Neural cell (in vitro differentiated cells): ENCODE results near the gene PGP. TPM values are rescaled to one million over a fixed set of nuclear protein-coding genes. Genes with fewer than 3 reads are reported as not detected.

Experiments
- H2AFZ ChIP-seq: fragments of 200-600, 300-800 bp; sonication (generic), shearing (Covaris generic); 2 replicates; pipeline ENCODE4 v1.6.0; 2014; ENCODE audit warnings: low read depth, mild to moderate bottlenecking, antibody characterized with exemption, low read length, moderate library complexity
- H3F3A ChIP-seq: fragments of 200-600 bp; shearing (Covaris generic); 2 replicates; pipeline ENCODE4 v1.6.1; 2016; ENCODE audit warnings: mild to moderate bottlenecking, moderate library complexity, mixed read lengths, antibody characterized with exemption, low read length; ENCODE audit not compliant: insufficient read depth, poor library complexity, severe bottlenecking
- H3K27ac ChIP-seq: fragments of 200-600, 300-800 bp; sonication (generic), shearing (Covaris generic); 2 replicates; pipeline ENCODE4 v1.5.1; 2014; ENCODE audit warnings: mild to moderate bottlenecking, low read length, moderate library complexity
- H3K27me3 ChIP-seq: fragments of 300-800, 200-600 bp; sonication (generic), shearing (Covaris generic); 2 replicates; pipeline ENCODE4 v1.6.0; 2014; ENCODE audit warnings: mild to moderate bottlenecking, low read depth, low read length, moderate library complexity; ENCODE audit not compliant: insufficient read depth
- H3K36me3 ChIP-seq: fragments of 300-800, 200-600 bp; sonication (generic), shearing (Covaris generic); 2 replicates; pipeline ENCODE4 v1.5.1; 2014; ENCODE audit warnings: mild to moderate bottlenecking, antibody characterized with exemption, low read length, moderate library complexity; ENCODE audit not compliant: insufficient read depth
- H3K4me2 ChIP-seq: fragments of 300-800, 200-600 bp; sonication (generic), shearing (Covaris generic); 2 replicates; pipeline ENCODE4 v1.6.0; 2014; ENCODE audit warnings: mild to moderate bottlenecking, low read length
- H3K4me3 ChIP-seq: fragments of 300-800, 200-600 bp; sonication (generic), shearing (Covaris generic); 2 replicates; pipeline ENCODE4 v1.5.1; 2014; ENCODE audit warnings: mild to moderate bottlenecking, low read length, moderate library complexity
- H3K79me2 ChIP-seq: fragments of 200-600 bp; shearing (Covaris generic); replicated peaks from 2 replicates; pipeline ENCODE4 v1.6.0; 2014; ENCODE audit warnings: mild to moderate bottlenecking, low read length, moderate library complexity; ENCODE audit not compliant: insufficient read depth
- H3K9ac ChIP-seq: fragments of 300-800, 200-600 bp; sonication (generic), shearing (Covaris generic); 2 replicates; pipeline ENCODE4 v1.6.1; 2016; ENCODE audit warnings: mild to moderate bottlenecking, low read length, mixed read lengths
- H3K9me2 ChIP-seq: fragments of 200-600 bp; shearing (Covaris generic); 2 replicates; pipeline ENCODE4 v1.6.1; 2016; ENCODE audit warnings: mild to moderate bottlenecking, low read length, mixed read lengths; ENCODE audit not compliant: insufficient read depth
- H3K9me3 ChIP-seq: fragments of 200-600, 300-800 bp; sonication (generic), shearing (Covaris generic); 2 replicates; pipeline ENCODE4 v1.6.1; 2016; ENCODE audit warnings: mild to moderate bottlenecking, mixed run types, low read length, moderate library complexity, mixed read lengths
- H4K20me1 ChIP-seq: fragments of 200-600 bp; shearing (Covaris generic); 2 replicates; pipeline ENCODE4 v1.6.1; 2016; ENCODE audit warnings: mild to moderate bottlenecking, mixed run types; ENCODE audit not compliant: insufficient read depth
- EP300 ChIP-seq: fragments of 450-650 bp; conservative IDR thresholded peaks from 2 replicates; pipeline ENCODE4 v1.6.1; 2014; ENCODE audit warnings: antibody characterized with exemption, mild to moderate bottlenecking, moderate library complexity; ENCODE audit not compliant: poor library complexity, severe bottlenecking
- EZH2 ChIP-seq: fragments of 200-600, 300-800 bp; shearing (Covaris generic), sonication (generic); IDR thresholded peaks from 2 replicates; pipeline ENCODE4 v1.6.1; 2014; ENCODE audit warnings: antibody characterized with exemption, low read length, borderline replicate concordance, mild to moderate bottlenecking; ENCODE audit not compliant: insufficient read depth, poor library complexity, severe bottlenecking
- MXI1 ChIP-seq: fragments of 450-650 bp; conservative IDR thresholded peaks from 2 replicates; pipeline ENCODE4 v1.6.1; 2014; ENCODE audit warnings: antibody characterized with exemption, mild to moderate bottlenecking; ENCODE audit not compliant: poor library complexity, severe bottlenecking
- POLR2AphosphoS5 ChIP-seq: IDR thresholded peaks from 2 replicates; pipeline ENCODE4 v1.6.1; 2012
- RAD21 ChIP-seq: fragments of 450-650 bp; conservative IDR thresholded peaks from 2 replicates; pipeline ENCODE4 v1.6.1; 2014; ENCODE audit warnings: antibody characterized with exemption, mild to moderate bottlenecking, moderate library complexity
- REST ChIP-seq: IDR thresholded peaks from 2 replicates; pipeline ENCODE4 v1.6.1; 2012; ENCODE audit warnings: borderline replicate concordance
- SMC3 ChIP-seq: fragments of 450-650 bp; conservative IDR thresholded peaks from 2 replicates; pipeline ENCODE4 v1.6.1; 2014; ENCODE audit warnings: antibody characterized with exemption, mild to moderate bottlenecking, moderate library complexity; ENCODE audit not compliant: poor library complexity
- TAF1 ChIP-seq: IDR thresholded peaks from 2 replicates; pipeline ENCODE4 v1.6.1; 2012; ENCODE audit warnings: low read depth
- polyA plus RNA-seq: library from polyadenylated mRNA; depleted of rRNA; stranded (reverse); fragments of >200 nt; gene quantifications from 2 replicates; pipeline ENCODE4 v1.2.3, GENCODE V29; 2014
- TF ChIP-seq, protein P1 (sequence below): fragments of 450-650 bp; IDR thresholded peaks from 2 replicates; pipeline ENCODE4 v1.5.1; 2014; ENCODE audit warnings: antibody characterized with exemption, mild to moderate bottlenecking, moderate library complexity; ENCODE audit not compliant: poor library complexity, severe bottlenecking

PGP gene
- polyA plus RNA-seq, 1 donor from 2014 or later: 44.1 TPM

GRCh38 chr16:2230376-2230775 lies 15.7 kb upstream of the PGP start:
- Histone ChIP-seq H2AFZ (no peak overlapping the region), H3K36me3 (no peaks in the 10 kb centered on the region), H3K9me3 (no peaks in the 10 kb centered on the region)

DNA sequence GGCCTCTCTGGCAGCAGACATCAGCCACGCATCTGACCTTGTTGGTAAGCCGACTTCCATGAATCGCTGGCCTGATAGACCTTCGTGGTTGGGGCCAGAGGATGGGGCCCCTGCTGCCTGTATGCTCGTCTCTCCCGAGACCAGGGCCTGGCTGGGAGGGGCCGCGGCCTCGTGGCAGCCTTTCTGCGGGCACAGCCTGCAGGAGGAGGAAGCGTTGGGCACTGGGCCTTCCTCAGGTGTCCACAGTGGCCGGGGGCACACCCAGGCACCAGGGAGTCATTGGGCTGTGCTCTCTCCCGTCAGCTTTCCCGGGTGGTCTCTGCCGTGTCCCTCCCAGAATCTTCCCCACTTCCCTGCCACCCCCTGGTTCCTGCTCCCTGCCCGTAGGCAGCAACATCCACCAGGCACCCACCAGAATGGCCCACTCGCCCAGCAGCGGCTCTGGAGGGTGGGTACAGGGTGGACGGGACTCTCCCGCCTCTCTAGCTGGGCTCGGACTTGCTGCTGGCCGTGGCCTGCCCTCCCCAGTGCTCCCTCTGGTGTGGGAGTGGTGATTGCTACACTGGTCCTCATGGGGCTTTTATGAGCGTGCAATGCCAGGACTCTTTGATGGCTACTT lies 15.1 kb upstream of the PGP start:
- Histone ChIP-seq H3K4me3 (no peak overlapping the region), H3K9me3 (no peaks in the 10 kb centered on the region), H3K27me3 (no peaks in the 10 kb centered on the region), H4K20me1 (no peaks in the 10 kb centered on the region), H2AFZ (no peak overlapping the region), H3K79me2 (peaks cover 17% of the 10 kb centered on the region), H3K27ac (no peak overlapping the region), H3K36me3 (no peaks in the 10 kb centered on the region), H3K9ac (no peak overlapping the region), H3K4me2 (no peak overlapping the region), H3F3A (no peaks in the 10 kb centered on the region), H3K9me2 (no peaks in the 10 kb centered on the region)
- TF ChIP-seq, protein P1, sequence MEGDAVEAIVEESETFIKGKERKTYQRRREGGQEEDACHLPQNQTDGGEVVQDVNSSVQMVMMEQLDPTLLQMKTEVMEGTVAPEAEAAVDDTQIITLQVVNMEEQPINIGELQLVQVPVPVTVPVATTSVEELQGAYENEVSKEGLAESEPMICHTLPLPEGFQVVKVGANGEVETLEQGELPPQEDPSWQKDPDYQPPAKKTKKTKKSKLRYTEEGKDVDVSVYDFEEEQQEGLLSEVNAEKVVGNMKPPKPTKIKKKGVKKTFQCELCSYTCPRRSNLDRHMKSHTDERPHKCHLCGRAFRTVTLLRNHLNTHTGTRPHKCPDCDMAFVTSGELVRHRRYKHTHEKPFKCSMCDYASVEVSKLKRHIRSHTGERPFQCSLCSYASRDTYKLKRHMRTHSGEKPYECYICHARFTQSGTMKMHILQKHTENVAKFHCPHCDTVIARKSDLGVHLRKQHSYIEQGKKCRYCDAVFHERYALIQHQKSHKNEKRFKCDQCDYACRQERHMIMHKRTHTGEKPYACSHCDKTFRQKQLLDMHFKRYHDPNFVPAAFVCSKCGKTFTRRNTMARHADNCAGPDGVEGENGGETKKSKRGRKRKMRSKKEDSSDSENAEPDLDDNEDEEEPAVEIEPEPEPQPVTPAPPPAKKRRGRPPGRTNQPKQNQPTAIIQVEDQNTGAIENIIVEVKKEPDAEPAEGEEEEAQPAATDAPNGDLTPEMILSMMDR: no peak
- TF ChIP-seq REST (no peak), MXI1 (no peak), SMC3 (no peak), POLR2AphosphoS5 (no peak), EZH2 (no peak)

More at GRCh38 chr16:2230376-2230775, 15.7 kb upstream of the PGP start:
- Histone ChIP-seq H4K20me1 (no peaks in the 10 kb centered on the region), H3K27ac (no peak overlapping the region), H3K27me3 (no peaks in the 10 kb centered on the region), H3K79me2 (peaks cover 12% of the 10 kb centered on the region), H3F3A (no peaks in the 10 kb centered on the region), H3K4me3 (no peak overlapping the region), H3K9ac (no peak overlapping the region), H3K9me2 (no peaks in the 10 kb centered on the region), H3K4me2 (no peak overlapping the region)
- no peak for TF ChIP-seq EZH2
- no peak for TF ChIP-seq MXI1
- no peak for TF ChIP-seq RAD21
- TF ChIP-seq, protein P1: no peak
- no peak for TF ChIP-seq REST
- no peak for TF ChIP-seq TAF1
- TF ChIP-seq EP300: no peak
- no peak for TF ChIP-seq SMC3
- no peak for TF ChIP-seq POLR2AphosphoS5
